Fibroblast of lung (primary cell): Measurements from ENCODE around the gene DPYD. TPM values are rescaled to one million over a fixed set of nuclear protein-coding genes. Genes with fewer than 3 reads are reported as not detected.

Experiments
- DNase-seq, 2 donors: peaks; one replicate each; pipeline versions ENCODE4 v3.0.0 to v3.0.0-alpha.2; 2010; ENCODE audit warnings: low read depth in 2 of 2
- H2AFZ ChIP-seq: 2 replicates; pipeline ENCODE4 v1.5.1; 2012; ENCODE audit warnings: low read length, control low read depth, inconsistent platforms
- H3K27ac ChIP-seq: 2 replicates; pipeline ENCODE4 v1.5.1; 2011; ENCODE audit warnings: low read length, control low read depth; ENCODE audit not compliant: insufficient read depth
- H3K27me3 ChIP-seq: 2 replicates; pipeline ENCODE4 v1.5.1; 2011; ENCODE audit warnings: mild to moderate bottlenecking, low read length; ENCODE audit not compliant: control insufficient read depth, insufficient read depth
- H3K36me3 ChIP-seq: 2 replicates; pipeline ENCODE4 v1.5.1; 2011; ENCODE audit warnings: low read length; ENCODE audit not compliant: control insufficient read depth, insufficient read depth
- H3K4me1 ChIP-seq: 2 replicates; pipeline ENCODE4 v1.5.1; 2011; ENCODE audit warnings: low read length; ENCODE audit not compliant: control insufficient read depth, insufficient read depth; ENCODE audit errors: extremely low read depth
- H3K4me2 ChIP-seq: 2 replicates; pipeline ENCODE4 v1.5.1; 2011; ENCODE audit warnings: low read length, control low read depth; ENCODE audit not compliant: insufficient read depth; ENCODE audit errors: extremely low read depth
- H3K4me3 ChIP-seq, 4 experiments: fragments of 200-600 bp in 1 of 4; sonication (generic) in 1 of 4; replicated peaks in 1 of 4; 2 replicates each; pipeline ENCODE4 v1.5.1; 2011 to 2016; ENCODE audit warnings: low read length in 4 of 4, low read depth in 3 of 4, mild to moderate bottlenecking in 3 of 4, control low read depth in 2 of 4, inconsistent platforms in 1 of 4, mixed read lengths in 1 of 4; ENCODE audit not compliant: insufficient read depth in 1 of 4; ENCODE audit errors: control extremely low read depth in 1 of 4
- H3K79me2 ChIP-seq: 2 replicates; pipeline ENCODE4 v1.5.1; 2012; ENCODE audit warnings: mild to moderate bottlenecking, low read length, inconsistent platforms; ENCODE audit not compliant: control insufficient read depth, insufficient read depth
- H3K9ac ChIP-seq: 2 replicates; pipeline ENCODE4 v1.5.1; 2011; ENCODE audit warnings: mild to moderate bottlenecking, low read length, control low read depth; ENCODE audit not compliant: insufficient read depth
- H3K9me3 ChIP-seq: 2 replicates; pipeline ENCODE4 v1.5.1; 2012; ENCODE audit warnings: low read depth, low read length; ENCODE audit not compliant: control insufficient read depth, insufficient read depth
- H4K20me1 ChIP-seq: 2 replicates; pipeline ENCODE4 v1.5.1; 2011; ENCODE audit warnings: low read length; ENCODE audit not compliant: control insufficient read depth, insufficient read depth; ENCODE audit errors: extremely low read depth
- EZH2 ChIP-seq: IDR thresholded peaks from 2 replicates; pipeline ENCODE4 v1.5.1; 2012; ENCODE audit warnings: low read length, control low read depth, mild to moderate bottlenecking; ENCODE audit errors: missing control alignments
- polyA plus RNA-seq, 2 donors: library from polyadenylated mRNA; depleted of rRNA in 1 of 2; stranded (reverse) in 1 of 2; unstranded in 1 of 2; fragments of >200 nt; gene quantifications; 2 replicates each; pipeline ENCODE4 v1.2.1, GENCODE V29; 2011 to 2012; ENCODE audit warnings: missing spikeins in 1 of 2
- total RNA-seq: library from RNA; depleted of rRNA; stranded (reverse); fragments of >200 nt; gene quantifications from 2 replicates; pipeline ENCODE4 v1.2.1, GENCODE V29; 2014
- TF ChIP-seq, protein P1 (sequence below), 2 donors: IDR thresholded peaks in 1 of 2; conservative IDR thresholded peaks in 1 of 2; 1 replicate in 1 of 2; 2 replicates in 1 of 2; pipeline ENCODE4 v1.5.1; 2011 to 2012; ENCODE audit warnings: low read length in 2 of 2, control low read depth in 1 of 2, inconsistent platforms in 1 of 2, low read depth in 1 of 2, mild to moderate bottlenecking in 1 of 2

Gene DPYD
- total and polyA plus RNA-seq, 2 donors (not counting 1 experiment from before 2014, with no cell fraction given): 32.0 to 63.1 TPM

GRCh38 chr1:97163591-97164275 lies 757.1 kb downstream of the DPYD start:
- DNase-seq: no peak
- no peaks in the 10 kb centered on the region for H3K9me3 ChIP-seq
- H3K9ac ChIP-seq: no peak overlapping the region
- TF ChIP-seq, protein P1, sequence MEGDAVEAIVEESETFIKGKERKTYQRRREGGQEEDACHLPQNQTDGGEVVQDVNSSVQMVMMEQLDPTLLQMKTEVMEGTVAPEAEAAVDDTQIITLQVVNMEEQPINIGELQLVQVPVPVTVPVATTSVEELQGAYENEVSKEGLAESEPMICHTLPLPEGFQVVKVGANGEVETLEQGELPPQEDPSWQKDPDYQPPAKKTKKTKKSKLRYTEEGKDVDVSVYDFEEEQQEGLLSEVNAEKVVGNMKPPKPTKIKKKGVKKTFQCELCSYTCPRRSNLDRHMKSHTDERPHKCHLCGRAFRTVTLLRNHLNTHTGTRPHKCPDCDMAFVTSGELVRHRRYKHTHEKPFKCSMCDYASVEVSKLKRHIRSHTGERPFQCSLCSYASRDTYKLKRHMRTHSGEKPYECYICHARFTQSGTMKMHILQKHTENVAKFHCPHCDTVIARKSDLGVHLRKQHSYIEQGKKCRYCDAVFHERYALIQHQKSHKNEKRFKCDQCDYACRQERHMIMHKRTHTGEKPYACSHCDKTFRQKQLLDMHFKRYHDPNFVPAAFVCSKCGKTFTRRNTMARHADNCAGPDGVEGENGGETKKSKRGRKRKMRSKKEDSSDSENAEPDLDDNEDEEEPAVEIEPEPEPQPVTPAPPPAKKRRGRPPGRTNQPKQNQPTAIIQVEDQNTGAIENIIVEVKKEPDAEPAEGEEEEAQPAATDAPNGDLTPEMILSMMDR (conservative IDR thresholded peaks at IDR 0.05 in 1 of 2, IDR thresholded peaks at IDR 0.05 in 1 of 2; ENCODE audit: low read depth in 1 of 2, low read length in 2 of 2): no peak
- TF ChIP-seq EZH2: no peak
- no peaks in the 10 kb centered on the region for H3K79me2 ChIP-seq
- H3K4me2 ChIP-seq: no peak overlapping the region
- no peaks in the 10 kb centered on the region for H3K4me1 ChIP-seq
- no peak overlapping the region for H3K27ac ChIP-seq
- H4K20me1 ChIP-seq: no peaks in the 10 kb centered on the region
- H3K4me3 ChIP-seq: no peak overlapping the region
- H2AFZ ChIP-seq: no peak overlapping the region
- H3K36me3 ChIP-seq: no peaks in the 10 kb centered on the region
- H3K27me3 ChIP-seq: no peaks in the 10 kb centered on the region

- Histone ChIP-seq H4K20me1 (no peaks in the 10 kb centered on the region), H3K4me3 (no peak overlapping the region), H3K4me1 (no peaks in the 10 kb centered on the region), H3K27me3 (no peaks in the 10 kb centered on the region), H2AFZ (no peak overlapping the region), H3K9ac (no peak overlapping the region), H3K79me2 (no peaks in the 10 kb centered on the region), H3K27ac (no peak overlapping the region), H3K9me3 (no peaks in the 10 kb centered on the region), H3K36me3 (no peaks in the 10 kb centered on the region), H3K4me2 (no peak overlapping the region)
- DNase-seq: peak; percentile 35 to 54
- no peak for TF ChIP-seq EZH2
- TF ChIP-seq, protein P1 (conservative IDR thresholded peaks at IDR 0.05 in 1 of 2, IDR thresholded peaks at IDR 0.05 in 1 of 2; ENCODE audit: low read depth in 1 of 2, low read length in 2 of 2): no peak
Observed at GRCh38 chr1:97160818-97161217, 760.0 kb downstream of the DPYD start.

DNA sequence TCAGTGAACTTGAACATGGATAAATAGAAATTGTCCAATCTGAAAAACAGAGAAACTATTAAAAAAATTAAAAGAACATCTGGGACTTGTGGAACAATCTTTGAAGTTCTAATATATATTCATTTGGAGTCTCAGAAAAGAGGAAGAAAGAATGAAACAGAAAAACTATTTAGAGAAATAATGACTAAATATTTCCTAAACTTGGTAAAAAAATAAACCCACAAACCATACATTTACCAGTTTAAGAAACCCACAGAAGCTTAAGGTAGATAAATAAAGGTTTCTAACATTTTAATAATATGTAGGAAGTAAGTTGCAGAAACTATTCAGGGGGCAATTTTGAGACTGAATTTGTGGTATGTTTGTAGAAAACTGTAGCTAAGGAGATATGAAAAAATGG lies 761.5 kb downstream of the DPYD start:
- H3K36me3 ChIP-seq: no peaks in the 10 kb centered on the region
- no peak overlapping the region for H3K27ac ChIP-seq
- no peaks in the 10 kb centered on the region for H4K20me1 ChIP-seq
- H2AFZ ChIP-seq: no peak overlapping the region
- no peaks in the 10 kb centered on the region for H3K79me2 ChIP-seq
- H3K4me3 ChIP-seq: no peak overlapping the region
- DNase-seq: no peak
- no peaks in the 10 kb centered on the region for H3K9me3 ChIP-seq
- H3K4me2 ChIP-seq: no peak overlapping the region
- H3K9ac ChIP-seq: no peak overlapping the region
- H3K27me3 ChIP-seq: no peaks in the 10 kb centered on the region
- TF ChIP-seq, protein P1 (conservative IDR thresholded peaks at IDR 0.05 in 1 of 2, IDR thresholded peaks at IDR 0.05 in 1 of 2; ENCODE audit: low read depth in 1 of 2, low read length in 2 of 2): no peak
- no peak for TF ChIP-seq EZH2
- H3K4me1 ChIP-seq: no peaks in the 10 kb centered on the region
